Activated T-cell treated with anti-CD3 and anti-CD28 coated beads, Interleukin-2, amount 50 U/mL, for 1 hour (primary cell): Measurements from ENCODE around the gene MROH2A.

ENCODE experiments used
- DNase-seq: peaks from one replicate; pipeline ENCODE4 v3.0.0-alpha.2; 2020

The MROH2A gene

GRCh38 chr2:233802132-233802815 is 24.1 kb downstream of the MROH2A start:
- no peak for DNase-seq

- no peak for DNase-seq
Observed at GRCh38 chr2:233803292-233803911, 25.3 kb downstream of the MROH2A start.

- no peak for DNase-seq
Observed at GRCh38 chr2:233803994-233804393, 25.9 kb downstream of the MROH2A start.

- no peak for DNase-seq
Observed at GRCh38 chr2:233807215-233807865, 29.2 kb downstream of the MROH2A start.

- DNase-seq: no peak
Observed at GRCh38 chr2:233807966-233808935, 30.1 kb downstream of the MROH2A start.

GRCh38 chr2:233810385-233810784 is 32.3 kb downstream of the MROH2A start:
- no peak for DNase-seq

- no peak for DNase-seq
Observed at GRCh38 chr2:233811087-233811486, 33.0 kb downstream of the MROH2A start.

GRCh38 chr2:233811732-233812131 is 33.6 kb downstream of the MROH2A start:
- DNase-seq: no peak

GRCh38 chr2:233813236-233814055 is 35.3 kb downstream of the MROH2A start:
- DNase-seq: no peak

GRCh38 chr2:233814056-233814835 is 36.1 kb downstream of the MROH2A start:
- DNase-seq: no peak

- DNase-seq: no peak
Observed at GRCh38 chr2:233815861-233816260, 37.7 kb downstream of the MROH2A start.

GRCh38 chr2:233816334-233816733 is 38.2 kb downstream of the MROH2A start:
- DNase-seq: no peak

- no peak for DNase-seq
Observed at GRCh38 chr2:233816771-233817170, 38.6 kb downstream of the MROH2A start.

- no peak for DNase-seq
Observed at GRCh38 chr2:233817361-233817911, 39.3 kb downstream of the MROH2A start.

GRCh38 chr2:233817995-233818638 is 40.0 kb downstream of the MROH2A start:
- no peak for DNase-seq

- no peak for DNase-seq
Observed at GRCh38 chr2:233818639-233819621, 40.8 kb downstream of the MROH2A start.

- DNase-seq: no peak
Observed at GRCh38 chr2:233819884-233820773, 42.0 kb downstream of the MROH2A start.

- no peak for DNase-seq
Observed at GRCh38 chr2:233820774-233821105, 42.6 kb downstream of the MROH2A start.
